A673 (cell line): ENCODE results near the gene AAMP. TPM values are rescaled to one million over a fixed set of nuclear protein-coding genes. Genes with fewer than 3 reads are reported as not detected.

Experiments
- BruUV-seq: library from RNA; stranded (reverse); fragments of 400-500 nt; replicated peaks from 2 replicates; lab custom pipeline; 2021; lab: Mats Ljungman, UMichigan
- CTCF ChIA-PET: fragments of 300-600 bp; sonication (Branson Sonifier 250); formaldehyde crosslinking; loops from one replicate; lab custom pipeline; 2022; ENCODE audit warnings: antibody characterized with exemption; lab: Charles Lee
- POLR2A ChIA-PET: fragments of 300-600 bp; sonication (Branson Sonifier 250); formaldehyde crosslinking; loops from one replicate; lab custom pipeline; 2022; ENCODE audit warnings: antibody characterized with exemption; ENCODE audit not compliant: low non-redundant PET; lab: Charles Lee
- DNase-seq: peaks from one replicate; pipeline ENCODE4 v3.0.0-alpha.2; 2015; ENCODE audit warnings: low spot score
- H3K27ac ChIP-seq: fragments of 200-600 bp; sonication (generic); 2 replicates; pipeline ENCODE4 v1.5.1; 2016; ENCODE audit warnings: mixed run types, low read depth, mild to moderate bottlenecking, mixed read lengths, antibody characterized with exemption, low read length; ENCODE audit not compliant: poor library complexity, severe bottlenecking
- H3K27me3 ChIP-seq: fragments of 200-600 bp; sonication (generic); replicated peaks from 2 replicates; pipeline ENCODE4 v1.6.1; 2017; ENCODE audit warnings: mixed run types, low read depth, mild to moderate bottlenecking, mixed read lengths, antibody characterized with exemption, low read length; ENCODE audit not compliant: insufficient read depth, poor library complexity
- H3K36me3 ChIP-seq: fragments of 200-600 bp; sonication (generic); 2 replicates; pipeline ENCODE4 v1.6.1; 2016; ENCODE audit warnings: mixed run types, mild to moderate bottlenecking, mixed read lengths, antibody characterized with exemption, low read length; ENCODE audit not compliant: insufficient read depth, poor library complexity, severe bottlenecking
- H3K4me1 ChIP-seq: fragments of 200-600 bp; sonication (generic); 2 replicates; pipeline ENCODE4 v1.6.1; 2017; ENCODE audit warnings: mixed run types, mild to moderate bottlenecking, mixed read lengths, antibody characterized with exemption, low read length; ENCODE audit not compliant: insufficient read depth, poor library complexity, severe bottlenecking
- H3K4me3 ChIP-seq: fragments of 200-600 bp; sonication (generic); 2 replicates; pipeline ENCODE4 v1.5.1; 2016; ENCODE audit warnings: low read depth, mixed run types, mild to moderate bottlenecking, mixed read lengths, low read length; ENCODE audit not compliant: poor library complexity, severe bottlenecking
- H3K9me3 ChIP-seq: fragments of 200-600 bp; sonication (generic); 2 replicates; pipeline ENCODE4 v1.6.1; 2016; ENCODE audit warnings: mixed run types, low read depth, mild to moderate bottlenecking, mixed read lengths, antibody characterized with exemption, low read length; ENCODE audit not compliant: poor library complexity, severe bottlenecking
- EZH2 ChIP-seq: fragments of 200-600 bp; sonication (generic); IDR thresholded peaks from 2 replicates; pipeline ENCODE4 v1.6.1; 2017; ENCODE audit warnings: borderline replicate concordance, low read depth, mild to moderate bottlenecking, mixed read lengths, antibody characterized with exemption, low read length; ENCODE audit not compliant: poor library complexity, severe bottlenecking
- intact Hi-C: fragments of 100-400 bp; cut with micrococcal nuclease; formaldehyde crosslinking; loops from one replicate; pipeline ENCODE4 v1.10.0; 2022; ENCODE audit not compliant: unreplicated experiment
- total RNA-seq: library from RNA; stranded (reverse); gene quantifications from 2 replicates; pipeline ENCODE4 v1.2.3, GENCODE V29; 2021
- TF ChIP-seq, protein P1 (sequence below): fragments of 300-800, 200-600 bp; sonication (generic); conservative IDR thresholded peaks from 2 replicates; pipeline ENCODE4 v1.5.1; 2017; ENCODE audit warnings: low read depth, mild to moderate bottlenecking, antibody characterized with exemption, low read length, moderate library complexity, mixed read lengths

Gene AAMP
- total RNA-seq, 1 experiment from 2014 or later = 74.7 TPM

DNA sequence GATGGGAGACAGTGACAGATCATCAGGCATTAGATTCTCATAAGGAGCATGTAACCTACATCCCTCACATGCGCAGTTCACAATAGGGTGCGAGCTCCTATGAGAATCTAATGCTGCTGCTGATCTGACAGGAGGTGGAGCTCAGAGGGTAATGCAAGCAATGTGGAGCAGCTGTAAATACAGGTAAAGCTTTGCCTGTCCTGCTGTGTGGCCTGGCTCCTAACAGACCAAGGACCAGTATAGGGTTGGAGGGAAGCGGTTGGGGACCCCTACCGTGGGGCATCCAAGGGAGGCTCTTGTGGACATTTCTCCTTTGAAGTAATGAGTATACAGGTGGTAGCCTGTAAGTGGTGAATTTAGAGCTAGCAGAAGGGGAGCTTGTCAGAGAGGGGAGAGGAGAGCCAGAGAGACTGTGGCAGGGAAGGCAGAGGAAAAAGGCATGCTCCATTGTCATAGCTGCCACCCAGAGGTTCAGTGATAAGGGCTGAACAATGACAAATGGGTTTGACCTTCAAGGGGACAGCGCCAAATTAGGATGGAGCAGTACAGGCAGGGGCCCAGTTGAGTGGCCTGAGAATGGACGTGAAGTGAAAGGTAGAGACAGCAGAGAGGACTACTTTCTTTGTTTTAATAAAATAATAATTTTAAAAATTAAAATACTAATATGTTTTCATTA is 37.6 kb upstream of the AAMP start:
- no peaks in the 10 kb centered on the region for H3K9me3 ChIP-seq
- intact Hi-C loops = no loop called here
- POLR2A ChIA-PET = no interaction called here

DNA sequence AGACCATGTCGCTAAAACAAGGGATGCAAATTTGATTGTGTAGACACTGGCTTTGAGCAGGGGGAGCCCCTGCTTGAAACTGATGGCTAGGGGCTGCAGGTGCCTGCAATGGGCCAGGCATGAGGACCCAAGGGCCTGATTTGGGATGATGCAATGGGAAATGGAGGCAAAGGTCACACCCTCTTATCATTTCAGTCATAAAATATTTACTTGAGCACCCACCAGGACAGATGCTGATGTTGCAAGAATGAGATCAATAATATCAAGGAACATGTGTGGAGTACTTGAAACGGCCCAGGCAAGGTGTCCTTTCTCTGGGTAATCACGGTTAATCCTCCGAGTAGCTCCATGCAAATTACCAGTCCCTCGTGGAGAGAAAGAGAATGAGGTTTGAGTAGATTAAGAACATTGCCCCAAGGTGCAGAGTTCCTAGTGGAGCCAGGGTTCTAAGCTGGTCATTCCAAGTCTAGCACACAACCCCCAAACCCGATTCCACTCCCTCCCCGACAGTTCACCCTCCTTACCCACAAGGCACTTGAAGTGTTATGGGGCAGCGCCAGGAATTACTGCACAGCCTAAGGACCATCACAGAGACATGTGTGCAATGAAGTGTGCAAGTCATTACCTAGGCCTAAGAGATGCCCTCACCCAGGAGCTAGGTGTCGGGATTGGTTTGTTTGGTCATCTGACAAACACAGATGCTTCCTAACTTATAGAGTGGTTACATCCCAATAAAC is 36.4 kb upstream of the AAMP start:
- TF ChIP-seq, protein P1, sequence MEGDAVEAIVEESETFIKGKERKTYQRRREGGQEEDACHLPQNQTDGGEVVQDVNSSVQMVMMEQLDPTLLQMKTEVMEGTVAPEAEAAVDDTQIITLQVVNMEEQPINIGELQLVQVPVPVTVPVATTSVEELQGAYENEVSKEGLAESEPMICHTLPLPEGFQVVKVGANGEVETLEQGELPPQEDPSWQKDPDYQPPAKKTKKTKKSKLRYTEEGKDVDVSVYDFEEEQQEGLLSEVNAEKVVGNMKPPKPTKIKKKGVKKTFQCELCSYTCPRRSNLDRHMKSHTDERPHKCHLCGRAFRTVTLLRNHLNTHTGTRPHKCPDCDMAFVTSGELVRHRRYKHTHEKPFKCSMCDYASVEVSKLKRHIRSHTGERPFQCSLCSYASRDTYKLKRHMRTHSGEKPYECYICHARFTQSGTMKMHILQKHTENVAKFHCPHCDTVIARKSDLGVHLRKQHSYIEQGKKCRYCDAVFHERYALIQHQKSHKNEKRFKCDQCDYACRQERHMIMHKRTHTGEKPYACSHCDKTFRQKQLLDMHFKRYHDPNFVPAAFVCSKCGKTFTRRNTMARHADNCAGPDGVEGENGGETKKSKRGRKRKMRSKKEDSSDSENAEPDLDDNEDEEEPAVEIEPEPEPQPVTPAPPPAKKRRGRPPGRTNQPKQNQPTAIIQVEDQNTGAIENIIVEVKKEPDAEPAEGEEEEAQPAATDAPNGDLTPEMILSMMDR = no peak
- no peak for TF ChIP-seq EZH2
- Histone ChIP-seq H3K27me3 (no peaks in the 10 kb centered on the region), H3K4me3 (no peak overlapping the region), H3K36me3 (no peaks in the 10 kb centered on the region), H3K27ac (no peak overlapping the region), H3K9me3 (no peaks in the 10 kb centered on the region), H3K4me1 (no peaks in the 10 kb centered on the region)
- POLR2A ChIA-PET = no interaction called here
- CTCF ChIA-PET = no interaction called here
- intact Hi-C loops = no loop called here
- no peak for DNase-seq
- no TSS peak for BruUV-seq

More for the DNA sequence above, 37.6 kb upstream of the AAMP start:
- Histone ChIP-seq H3K27me3 (no peaks in the 10 kb centered on the region), H3K27ac (no peak overlapping the region), H3K36me3 (no peaks in the 10 kb centered on the region), H3K4me3 (no peak overlapping the region), H3K4me1 (no peaks in the 10 kb centered on the region)
- BruUV-seq = no TSS peak
- no peak for DNase-seq
- TF ChIP-seq EZH2 = no peak
- TF ChIP-seq, protein P1 = no peak
- CTCF ChIA-PET = no interaction called here

DNA sequence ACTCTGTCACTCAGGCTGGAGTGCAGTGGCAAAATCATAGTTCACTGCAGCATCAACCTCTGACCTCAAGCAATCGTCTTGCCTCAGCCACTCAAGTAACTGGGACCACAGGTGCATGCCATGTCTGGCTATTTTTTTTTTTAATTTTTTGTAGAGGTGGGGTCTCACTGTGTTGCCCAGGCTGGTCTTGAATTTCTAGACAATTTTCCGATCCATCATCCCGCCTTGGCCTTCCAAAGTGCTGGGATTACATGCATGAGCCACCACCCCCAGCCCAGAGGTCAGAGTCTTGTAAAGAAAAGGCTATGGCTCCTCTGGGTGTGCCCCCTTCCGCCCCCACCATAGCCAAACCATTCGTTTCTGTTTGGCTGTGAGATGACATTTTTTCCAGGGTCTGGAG is 35.4 kb upstream of the AAMP start:
- no peak for DNase-seq
- no peaks in the 10 kb centered on the region for H3K27me3 ChIP-seq
- no peaks in the 10 kb centered on the region for H3K4me1 ChIP-seq
- no peak overlapping the region for H3K27ac ChIP-seq
- no peak overlapping the region for H3K4me3 ChIP-seq
- no peaks in the 10 kb centered on the region for H3K36me3 ChIP-seq
- ChIA-PET CTCF (no interaction called here), POLR2A (no interaction called here)
- TF ChIP-seq EZH2 = no peak
- TF ChIP-seq, protein P1 = no peak
- no TSS peak for BruUV-seq
- intact Hi-C loops = no loop called here
- no peaks in the 10 kb centered on the region for H3K9me3 ChIP-seq
